GM12878 (cell line): ENCODE measurements around the gene WBP1L. TPM values are rescaled to one million over a fixed set of nuclear protein-coding genes. Genes with fewer than 3 reads are reported as not detected.

Experiments
- ATAC-seq: fragments of 200-7000 bp; cut with Tn5 transposase; 3 replicates; pipeline ENCODE4 v1.9.1; 2020; ENCODE audit warnings: mild to moderate bottlenecking, moderate library complexity
- BruUV-seq: library from RNA; stranded (reverse); fragments of 400-500 nt; replicated peaks from 2 replicates; lab custom pipeline; 2021; lab: Mats Ljungman, UMichigan
- CTCF ChIA-PET: fragments of 300-600 bp; sonication (Branson Sonifier 250); formaldehyde crosslinking; extraction: SDS; loops from one replicate; lab custom pipeline; 2021; ENCODE audit warnings: inconsistent platforms; lab: Yijun Ruan, JAX
- POLR2A ChIA-PET: fragments of 350-600 bp; formaldehyde crosslinking; extraction: SDS; loops from one replicate; lab custom pipeline; 2021; ENCODE audit warnings: inconsistent platforms; lab: Charles Lee
- RAD21 ChIA-PET: fragments of 300-600 bp; sonication (Branson Sonifier 250); formaldehyde crosslinking; loops from one replicate; lab custom pipeline; 2023; ENCODE audit warnings: antibody characterized with exemption; ENCODE audit not compliant: unreplicated experiment; lab: Charles Lee
- SMC1A ChIA-PET: fragments of 300-600 bp; sonication (Branson Sonifier 250); formaldehyde crosslinking; loops from one replicate; lab custom pipeline; 2023; ENCODE audit not compliant: unreplicated experiment, uncharacterized antibody; lab: Charles Lee
- DNase-seq: peaks from one replicate; pipeline ENCODE4 v3.0.0-alpha.2; 2011; ENCODE audit warnings: low read depth, low spot score
- FAIRE-seq: peaks from 3 replicates; lab custom pipeline; 2011; peaks lifted over from hg19 to GRCh38; lab: Jason Lieb, UNC
- H2AFZ ChIP-seq: 2 replicates; pipeline ENCODE4 v1.6.0; 2011; ENCODE audit warnings: low read depth, low read length, control low read depth; ENCODE audit not compliant: control insufficient read depth
- H3K27ac ChIP-seq: 2 replicates; pipeline ENCODE4 v1.5.1; 2011; ENCODE audit warnings: control low read depth; ENCODE audit not compliant: control insufficient read depth, insufficient read depth
- H3K27me3 ChIP-seq, 2 experiments: replicated peaks in 1 of 2; 2 replicates each; pipeline versions ENCODE4 v1.6.0 to v1.6.1; 2011; ENCODE audit warnings: low read length in 1 of 2; ENCODE audit not compliant: control insufficient read depth in 2 of 2, insufficient read depth in 2 of 2
- H3K36me3 ChIP-seq, 2 experiments: 2 replicates each; pipeline ENCODE4 v1.5.1; 2011; ENCODE audit warnings: low read length in 1 of 2; ENCODE audit not compliant: control insufficient read depth in 2 of 2, insufficient read depth in 2 of 2
- H3K4me1 ChIP-seq: 2 replicates; pipeline ENCODE4 v1.6.1; 2011; ENCODE audit warnings: mild to moderate bottlenecking, low read length, moderate library complexity, mixed read lengths; ENCODE audit not compliant: control insufficient read depth, insufficient read depth
- H3K4me2 ChIP-seq: 2 replicates; pipeline ENCODE4 v1.6.0; 2011; ENCODE audit warnings: control low read depth; ENCODE audit not compliant: control insufficient read depth, insufficient read depth
- H3K4me3 ChIP-seq: fragments of 200-600 bp; sonication (generic); 2 replicates; pipeline ENCODE4 v1.5.1; 2016
- H3K79me2 ChIP-seq: 2 replicates; pipeline ENCODE4 v1.6.0; 2011; ENCODE audit warnings: low read length; ENCODE audit not compliant: control insufficient read depth, insufficient read depth
- H3K9ac ChIP-seq: 2 replicates; pipeline ENCODE4 v1.8.0; 2011; ENCODE audit warnings: low read length, control low read depth, mixed read lengths; ENCODE audit not compliant: control insufficient read depth, insufficient read depth
- H3K9me3 ChIP-seq: replicated peaks from 3 replicates; pipeline ENCODE4 v1.5.1; 2011; ENCODE audit warnings: mild to moderate bottlenecking, low read length; ENCODE audit not compliant: control insufficient read depth, insufficient read depth
- H4K20me1 ChIP-seq: 2 replicates; pipeline ENCODE4 v1.6.0; 2011; ENCODE audit not compliant: control insufficient read depth, insufficient read depth
- BCLAF1 ChIP-seq: fragments of 450-650 bp; IDR thresholded peaks from 2 replicates; pipeline ENCODE4 v1.6.1; 2017; ENCODE audit warnings: antibody characterized with exemption, mild to moderate bottlenecking, moderate library complexity
- BMI1 ChIP-seq: fragments of 450-650 bp; IDR thresholded peaks from 2 replicates; pipeline ENCODE4 v1.6.1; 2016; ENCODE audit warnings: mild to moderate bottlenecking, moderate library complexity, borderline replicate concordance
- CBFB ChIP-seq: IDR thresholded peaks from 2 replicates; pipeline ENCODE4 v1.6.1; 2016; ENCODE audit warnings: antibody characterized with exemption, low read depth
- CHD1 ChIP-seq: IDR thresholded peaks from 2 replicates; pipeline ENCODE4 v1.6.1; 2012; ENCODE audit warnings: low read depth, low read length, improper control_type of control experiment
- CTCF ChIP-seq, 3 experiments: IDR thresholded peaks in 2 of 3; conservative IDR thresholded peaks in 1 of 3; 2 replicates each; pipeline ENCODE4 v1.5.1; 2011; ENCODE audit warnings: low read depth in 3 of 3, low read length in 3 of 3, mild to moderate bottlenecking in 3 of 3, control low read depth in 2 of 3, moderate library complexity in 2 of 3, inconsistent platforms in 1 of 3, mixed read lengths in 1 of 3; ENCODE audit not compliant: control insufficient read depth in 2 of 3, insufficient read depth in 1 of 3; ENCODE audit errors: extremely low read depth in 1 of 3
- IKZF1 ChIP-seq: fragments of 450-650 bp; conservative IDR thresholded peaks from 2 replicates; pipeline ENCODE4 v1.6.1; 2017; ENCODE audit warnings: antibody characterized with exemption, mild to moderate bottlenecking
- KDM1A ChIP-seq: fragments of 200-600 bp; sonication (generic); IDR thresholded peaks from 2 replicates; pipeline ENCODE4 v1.6.1; 2016; ENCODE audit warnings: borderline replicate concordance
- RB1 ChIP-seq: fragments of 450-650 bp; formaldehyde crosslinking; IDR thresholded peaks from 2 replicates; pipeline ENCODE4 v1.6.1; 2017; ENCODE audit warnings: mild to moderate bottlenecking, borderline replicate concordance
- SMAD5 ChIP-seq: IDR thresholded peaks from 2 replicates; pipeline ENCODE4 v1.6.1; 2016; ENCODE audit warnings: antibody characterized with exemption, low read depth
- SMC3 ChIP-seq: IDR thresholded peaks from 2 replicates; pipeline ENCODE4 v1.6.1; 2011; ENCODE audit warnings: low read length, improper control_type of control experiment, borderline replicate concordance
- ZBED1 ChIP-seq: IDR thresholded peaks from 2 replicates; pipeline ENCODE4 v1.6.1; 2016; ENCODE audit warnings: borderline replicate concordance
- ZZZ3 ChIP-seq: IDR thresholded peaks from 2 replicates; pipeline ENCODE4 v1.6.1; 2011; ENCODE audit warnings: low read depth; ENCODE audit not compliant: control insufficient read depth, insufficient read length
- WGBS: methylation state at CpG from one replicate; pipeline ENCODE4 v1.1.6; 2016; ENCODE audit warnings: low lambda C conversion rate; ENCODE audit not compliant: insufficient replicate concordance, insufficient coverage; ENCODE audit errors: missing lambda C conversion rate; 5-methylcytosine and 5-hydroxymethylcytosine counted together
- in situ Hi-C: fragments of 300-500 bp; cut with MboI; formaldehyde crosslinking; loops from 9 replicates; pipeline ENCODE4 v1.14.3; 2018; ENCODE audit warnings: mixed read lengths
- intact Hi-C: fragments of 100-400 bp; cut with micrococcal nuclease; formaldehyde crosslinking; loops from one replicate; pipeline ENCODE4 v1.14.2; 2022; ENCODE audit not compliant: unreplicated experiment
- polyA plus RNA-seq, 11 experiments: library from polyadenylated mRNA; depleted of rRNA in 4 of 11; unstranded in 6 of 11; stranded (reverse) in 5 of 11; fragments of >200 nt; fragmentation: Nextera tagmentation in 4 of 11; fragmentation: Illumina TruSeq in 1 of 11; extraction: Ambion mirVana in 4 of 11; extraction: Trizol in 1 of 11; gene quantifications; 1 replicate in 1 of 11; 2 replicates in 10 of 11; pipeline versions ENCODE4 v1.2.1 to v1.2.3, GENCODE V29; 2011 to 2016; ENCODE audit warnings: inconsistent platforms in 2 of 11, missing spikeins in 2 of 11, low read depth in 1 of 11
- total RNA-seq, 4 experiments: library from RNA; depleted of rRNA in 3 of 4; stranded (reverse); fragments of >200 nt in 3 of 4; fragmentation: Illumina TruSeq in 1 of 4; extraction: Trizol in 1 of 4; gene quantifications; 2 replicates each; pipeline versions ENCODE4 v1.2.1 to v1.2.3, GENCODE V29; 2013 to 2021
- TF ChIP-seq, protein P1 (sequence below): fragments of 450-650 bp; IDR thresholded peaks from 2 replicates; pipeline ENCODE4 v1.6.1; 2016; ENCODE audit warnings: mild to moderate bottlenecking, moderate library complexity, borderline replicate concordance
- TF ChIP-seq, protein P2 (sequence below): fragments of 450-650 bp; IDR thresholded peaks from 2 replicates; pipeline ENCODE4 v1.6.1; 2016; ENCODE audit warnings: mild to moderate bottlenecking

The WBP1L gene
- total and polyA plus RNA-seq, 10 of the 15 experiments (the other 5 are each of a cell fraction or from before 2014, with no cell fraction given): 3.7 to 18.8 (median 12.3) TPM

GRCh38 chr10:102745157-102745556, 1.4 kb downstream of the WBP1L start:
- no peak for FAIRE-seq
- Histone ChIP-seq H3K27me3 (no peaks in the 10 kb centered on the region), H3K9me3 (no peaks in the 10 kb centered on the region), H3K79me2 (peaks cover 41% of the 10 kb centered on the region), H3K9ac (peak overlapping the region; percentile 95), H3K4me2 (peak overlapping the region; percentile 96), H4K20me1 (no peaks in the 10 kb centered on the region; the same call in 1 of the 2 replicates), H2AFZ (no peak overlapping the region), H3K4me3 (peak overlapping the region; percentile 68), H3K27ac (peak overlapping the region; percentile 70; the same call in 1 of the 2 replicates), H3K4me1 (0 out of 2 replicates have a peak, but pooled peaks cover 6% of the 10 kb centered on the region), H3K36me3 (no peaks in the 10 kb centered on the region)
- ChIA-PET POLR2A (interaction anchor here (1.2 to 4.0 kb wide), 5 partner anchors 9 to 71 kb away, joined by 4 to 41 read pairs (median 5); partner anchors contain the start of genes ARL3 and SFXN2), CTCF (interaction anchor here (5.6 kb wide), 1 partner anchor 8 kb away, joined by 35 read pairs; no protein-coding TSS in a partner anchor), RAD21 (interaction anchor here (0.7 to 2.1 kb wide), 4 partner anchors 8 to 70 kb away, joined by 3 to 16 read pairs (median 4); partner anchors contain the start of genes ARL3 and SFXN2), SMC1A (interaction anchor here (0.9 to 2.5 kb wide), 3 partner anchors 8 to 29 kb away, joined by 3 to 6 read pairs (median 6); no protein-coding TSS in a partner anchor)
- intact Hi-C loops: no loop called here
- no TSS peak for BruUV-seq
- ATAC-seq: no peak
- WGBS: 74% methylated on average over 4 of the region's 4 CpGs
- in situ Hi-C loops: no loop called here
- no peak for DNase-seq
- TF ChIP-seq, protein P1, sequence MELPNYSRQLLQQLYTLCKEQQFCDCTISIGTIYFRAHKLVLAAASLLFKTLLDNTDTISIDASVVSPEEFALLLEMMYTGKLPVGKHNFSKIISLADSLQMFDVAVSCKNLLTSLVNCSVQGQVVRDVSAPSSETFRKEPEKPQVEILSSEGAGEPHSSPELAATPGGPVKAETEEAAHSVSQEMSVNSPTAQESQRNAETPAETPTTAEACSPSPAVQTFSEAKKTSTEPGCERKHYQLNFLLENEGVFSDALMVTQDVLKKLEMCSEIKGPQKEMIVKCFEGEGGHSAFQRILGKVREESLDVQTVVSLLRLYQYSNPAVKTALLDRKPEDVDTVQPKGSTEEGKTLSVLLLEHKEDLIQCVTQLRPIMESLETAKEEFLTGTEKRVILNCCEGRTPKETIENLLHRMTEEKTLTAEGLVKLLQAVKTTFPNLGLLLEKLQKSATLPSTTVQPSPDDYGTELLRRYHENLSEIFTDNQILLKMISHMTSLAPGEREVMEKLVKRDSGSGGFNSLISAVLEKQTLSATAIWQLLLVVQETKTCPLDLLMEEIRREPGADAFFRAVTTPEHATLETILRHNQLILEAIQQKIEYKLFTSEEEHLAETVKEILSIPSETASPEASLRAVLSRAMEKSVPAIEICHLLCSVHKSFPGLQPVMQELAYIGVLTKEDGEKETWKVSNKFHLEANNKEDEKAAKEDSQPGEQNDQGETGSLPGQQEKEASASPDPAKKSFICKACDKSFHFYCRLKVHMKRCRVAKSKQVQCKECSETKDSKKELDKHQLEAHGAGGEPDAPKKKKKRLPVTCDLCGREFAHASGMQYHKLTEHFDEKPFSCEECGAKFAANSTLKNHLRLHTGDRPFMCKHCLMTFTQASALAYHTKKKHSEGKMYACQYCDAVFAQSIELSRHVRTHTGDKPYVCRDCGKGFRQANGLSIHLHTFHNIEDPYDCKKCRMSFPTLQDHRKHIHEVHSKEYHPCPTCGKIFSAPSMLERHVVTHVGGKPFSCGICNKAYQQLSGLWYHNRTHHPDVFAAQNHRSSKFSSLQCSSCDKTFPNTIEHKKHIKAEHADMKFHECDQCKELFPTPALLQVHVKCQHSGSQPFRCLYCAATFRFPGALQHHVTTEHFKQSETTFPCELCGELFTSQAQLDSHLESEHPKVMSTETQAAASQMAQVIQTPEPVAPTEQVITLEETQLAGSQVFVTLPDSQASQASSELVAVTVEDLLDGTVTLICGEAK: no peak
- TF ChIP-seq, protein P2, sequence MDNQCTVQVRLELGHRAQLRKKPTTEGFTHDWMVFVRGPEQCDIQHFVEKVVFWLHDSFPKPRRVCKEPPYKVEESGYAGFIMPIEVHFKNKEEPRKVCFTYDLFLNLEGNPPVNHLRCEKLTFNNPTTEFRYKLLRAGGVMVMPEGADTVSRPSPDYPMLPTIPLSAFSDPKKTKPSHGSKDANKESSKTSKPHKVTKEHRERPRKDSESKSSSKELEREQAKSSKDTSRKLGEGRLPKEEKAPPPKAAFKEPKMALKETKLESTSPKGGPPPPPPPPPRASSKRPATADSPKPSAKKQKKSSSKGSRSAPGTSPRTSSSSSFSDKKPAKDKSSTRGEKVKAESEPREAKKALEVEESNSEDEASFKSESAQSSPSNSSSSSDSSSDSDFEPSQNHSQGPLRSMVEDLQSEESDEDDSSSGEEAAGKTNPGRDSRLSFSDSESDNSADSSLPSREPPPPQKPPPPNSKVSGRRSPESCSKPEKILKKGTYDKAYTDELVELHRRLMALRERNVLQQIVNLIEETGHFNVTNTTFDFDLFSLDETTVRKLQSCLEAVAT: no peak
- no peak for TF ChIP-seq BCLAF1
- TF ChIP-seq CTCF (IDR thresholded peaks at IDR 0.05 in 2 of 3, conservative IDR thresholded peaks at IDR 0.05 in 1 of 3; ENCODE audit: control insufficient read depth in 2 of 3, extremely low read depth in 1 of 3, insufficient read depth in 1 of 3, low read depth in 3 of 3, low read length in 3 of 3): no peak
- no peak for TF ChIP-seq CBFB
- no peak for TF ChIP-seq IKZF1
- TF ChIP-seq SMC3: no peak
- TF ChIP-seq SMAD5: no peak
- no peak for TF ChIP-seq BMI1
- no peak for TF ChIP-seq KDM1A
- TF ChIP-seq ZBED1: no peak
- TF ChIP-seq ZZZ3: no peak
- no peak for TF ChIP-seq CHD1
- TF ChIP-seq RB1: no peak
